ENCODE results near the gene STK32A. TPM values are rescaled to one million over a fixed set of nuclear protein-coding genes. Genes with fewer than 3 reads are reported as not detected.

Gene STK32A
- total RNA-seq, 1 experiment from 2014 or later: 1.2 TPM

GRCh38 chr5:147339313-147339712 is 104.5 kb downstream of the STK32A start:
- Histone ChIP-seq H2AFZ (ENCODE audit: low read depth, low read length, poor library complexity, severe bottlenecking) (no peak overlapping the region), H3K4me1 (ENCODE audit: control insufficient read depth in 1 of 2, insufficient read depth in 2 of 2, low read length in 2 of 2) (no peaks in the 10 kb centered on the region), H3K9me3 (ENCODE audit: control insufficient read depth in 1 of 2, insufficient read depth in 1 of 2, low read depth in 1 of 2, low read length in 2 of 2) (no peaks in the 10 kb centered on the region), H3K27ac (ENCODE audit: low read depth, low read length) (no peak overlapping the region), H3K36me3 (ENCODE audit: control insufficient read depth in 1 of 2, insufficient read depth in 2 of 2, low read length in 2 of 2) (no peaks in the 10 kb centered on the region), H3K4me2 (ENCODE audit: low read length) (no peak overlapping the region), H3K79me2 (ENCODE audit: insufficient read depth, low read length) (no peaks in the 10 kb centered on the region), H3K9ac (ENCODE audit: low read length) (no peak overlapping the region), H3K4me3 (replicated peaks in 1 of 2; ENCODE audit: low read depth in 1 of 2, low read length in 2 of 2) (no peak overlapping the region), H4K20me1 (ENCODE audit: insufficient read depth) (no peaks in the 10 kb centered on the region), H3K9me2 (ENCODE audit: insufficient read depth) (no peaks in the 10 kb centered on the region), H3K27me3 (ENCODE audit: insufficient read depth, low read length) (no peaks in the 10 kb centered on the region)
- ATAC-seq: peak; percentile 69
- no peak for DNase-seq (ENCODE audit: low read depth, low spot score)
- CTCF ChIA-PET: interaction anchor here (1.1 to 1.2 kb wide), 2 partner anchors 116 to 151 kb away, joined by 4 to 6 read pairs; no protein-coding TSS in a partner anchor
- intact Hi-C loops (cut with micrococcal nuclease): no loop called here
- RAD21 ChIA-PET (ENCODE audit: low non-redundant PET in 1 of 2, low total read pairs in 2 of 2, uncharacterized antibody in 2 of 2, unreplicated experiment in 2 of 2): no interaction called here
- POLR2A ChIA-PET: no interaction called here
- BruUV-seq (replicated peaks): no TSS peak
- TF ChIP-seq RAD21 (IDR thresholded peaks at IDR 0.05; ENCODE audit: low read depth) (peak; percentile 31; the same call in 1 of the 2 replicates), CEBPB (IDR thresholded peaks at IDR 0.05; ENCODE audit: low read depth) (no peak), CTCF (IDR thresholded peaks at IDR 0.05 in 2 of 3, conservative IDR thresholded peaks at IDR 0.05 in 1 of 3; ENCODE audit: borderline replicate concordance in 1 of 3, insufficient read depth in 1 of 3, low read depth in 2 of 3, low read length in 2 of 3) (peak; percentile 29 to 42 (median 32); a peak in 5 of 6 replicates)

GRCh38 chr5:147340941-147341340 is 106.1 kb downstream of the STK32A start:
- Histone ChIP-seq H2AFZ (ENCODE audit: low read depth, low read length, poor library complexity, severe bottlenecking) (no peak overlapping the region), H3K4me2 (ENCODE audit: low read length) (no peak overlapping the region), H3K27me3 (ENCODE audit: insufficient read depth, low read length) (no peaks in the 10 kb centered on the region), H3K9me3 (ENCODE audit: control insufficient read depth in 1 of 2, insufficient read depth in 1 of 2, low read depth in 1 of 2, low read length in 2 of 2) (no peaks in the 10 kb centered on the region), H3K79me2 (ENCODE audit: insufficient read depth, low read length) (no peaks in the 10 kb centered on the region), H3K9ac (ENCODE audit: low read length) (no peak overlapping the region), H3K27ac (ENCODE audit: low read depth, low read length) (no peak overlapping the region), H3K9me2 (ENCODE audit: insufficient read depth) (no peaks in the 10 kb centered on the region), H3K4me3 (replicated peaks in 1 of 2; ENCODE audit: low read depth in 1 of 2, low read length in 2 of 2) (no peak overlapping the region), H4K20me1 (ENCODE audit: insufficient read depth) (no peaks in the 10 kb centered on the region), H3K36me3 (ENCODE audit: control insufficient read depth in 1 of 2, insufficient read depth in 2 of 2, low read length in 2 of 2) (no peaks in the 10 kb centered on the region), H3K4me1 (ENCODE audit: control insufficient read depth in 1 of 2, insufficient read depth in 2 of 2, low read length in 2 of 2) (no peaks in the 10 kb centered on the region)
- no peak for ATAC-seq
- TF ChIP-seq TCF7L2 (IDR thresholded peaks at IDR 0.05; ENCODE audit: borderline replicate concordance, extremely low read depth, insufficient read depth, insufficient read length) (no peak), SIN3A (IDR thresholded peaks at IDR 0.05; ENCODE audit: low read depth) (no peak), YY1 (IDR thresholded peaks at IDR 0.05; ENCODE audit: extremely low read depth, insufficient replicate concordance, low read depth, low read length) (no peak), SP1 (IDR thresholded peaks at IDR 0.05; ENCODE audit: low read depth) (no peak), ZNF274 (IDR thresholded peaks at IDR 0.05; ENCODE audit: low read depth, low read length) (no peak), ZBTB33 (IDR thresholded peaks at IDR 0.05; ENCODE audit: extremely low read depth, insufficient replicate concordance, low read length) (no peak)
- ChIA-PET POLR2A (no interaction called here), CTCF (no interaction called here), RAD21 (ENCODE audit: low non-redundant PET in 1 of 2, low total read pairs in 2 of 2, uncharacterized antibody in 2 of 2, unreplicated experiment in 2 of 2) (no interaction called here)
- no peak for DNase-seq (ENCODE audit: low read depth, low spot score)
- BruUV-seq (replicated peaks): no TSS peak
- intact Hi-C loops (cut with micrococcal nuclease): no loop called here
